Esophagus muscularis mucosa (tissue), 4 donors: ENCODE data around the gene GMDS. TPM values are rescaled to one million over a fixed set of nuclear protein-coding genes. Genes with fewer than 3 reads are reported as not detected.
A peak's percentile ranks its signal among the peaks of the same experiment; 100 is the strongest.

ENCODE experiments used
- DNase-seq: peaks from one replicate; pipeline ENCODE4 v3.0.0-alpha.2; 2017; ENCODE audit errors: extremely low spot score
- H3K27ac ChIP-seq, 4 donors: fragments of 200-600 bp; sonication (generic); replicated peaks in 1 of 4; 1 replicate in 3 of 4; 2 replicates in 1 of 4; pipeline ENCODE4 v1.5.1; 2016 to 2019; ENCODE audit warnings: mild to moderate bottlenecking in 1 of 4
- H3K27me3 ChIP-seq, 4 donors: fragments of 200-600 bp; sonication (generic); one replicate each; pipeline versions ENCODE4 v1.5.1 to v1.6.0; 2016 to 2019
- H3K36me3 ChIP-seq, 4 donors: fragments of 200-600 bp; sonication (generic); one replicate each; pipeline ENCODE4 v1.5.1; 2016 to 2019
- H3K4me1 ChIP-seq, 4 donors: fragments of 200-600 bp; sonication (generic); one replicate each; pipeline ENCODE4 v1.5.1; 2016 to 2019
- H3K4me3 ChIP-seq, 4 donors: fragments of 200-600 bp; sonication (generic); 1 replicate in 2 of 4; 2 replicates in 2 of 4; pipeline ENCODE4 v1.5.1; 2016 to 2019; ENCODE audit warnings: mild to moderate bottlenecking in 4 of 4, moderate library complexity in 1 of 4
- H3K9me3 ChIP-seq, 4 donors: fragments of 200-600 bp; sonication (generic); 1 replicate in 3 of 4; 2 replicates in 1 of 4; pipeline ENCODE4 v1.5.1; 2016 to 2019
- CTCF ChIP-seq, 3 experiments: fragments of 200-600 bp in 2 of 3; fragments of 450-650 bp in 1 of 3; sonication (generic) in 2 of 3; IDR thresholded peaks; one replicate each; pipeline ENCODE4 v1.5.1; 2017 to 2019; ENCODE audit warnings: antibody characterized with exemption in 3 of 3, mild to moderate bottlenecking in 2 of 3, moderate library complexity in 1 of 3
- EP300 ChIP-seq: sonication (generic); formaldehyde crosslinking; IDR thresholded peaks from one replicate; pipeline ENCODE4 v1.6.1; 2017; ENCODE audit warnings: antibody characterized with exemption
- POLR2A ChIP-seq: fragments of 450-650 bp; IDR thresholded peaks from one replicate; pipeline ENCODE4 v1.6.1; 2017; ENCODE audit warnings: antibody characterized with exemption, moderate library complexity, mild to moderate bottlenecking, low read depth
- POLR2AphosphoS5 ChIP-seq, 2 donors: sonication (generic); formaldehyde crosslinking; IDR thresholded peaks; one replicate each; pipeline ENCODE4 v1.6.1; 2017; ENCODE audit warnings: antibody characterized with exemption in 2 of 2
- WGBS: methylation state at CpG from one replicate; pipeline ENCODE4 v1.1.5; 2018; 5-methylcytosine and 5-hydroxymethylcytosine counted together
- intact Hi-C: fragments of 100-400 bp; cut with DNase I; formaldehyde crosslinking; loops from one replicate; pipeline ENCODE4 v1.15.1; 2023
- total RNA-seq, 4 donors: library from RNA; depleted of rRNA; stranded (reverse); fragments of >200 nt; gene quantifications; one replicate each; pipeline versions ENCODE4 v1.1.0 to v1.2.1, GENCODE V29; 2016

GMDS gene
- total RNA-seq, 4 donors from 2014 or later, result 3.6 to 14.1 (median 6.0) TPM

- no peak overlapping the region for H3K4me3 ChIP-seq
- no peaks in the 10 kb centered on the region for H3K36me3 ChIP-seq
- TF ChIP-seq POLR2AphosphoS5 (IDR thresholded peaks at IDR 0.05) (no peak), EP300 (no peak), CTCF (IDR thresholded peaks at IDR 0.05) (no peak), POLR2A (no peak)
- no peak overlapping the region for H3K27ac ChIP-seq
- DNase-seq, result no peak
- 94% methylated on average over 7 of the region's 7 CpGs for WGBS
- no peaks in the 10 kb centered on the region for H3K9me3 ChIP-seq
- peaks cover 0 to 9% (median 7%) of the 10 kb centered on the region in 4 donors for H3K4me1 ChIP-seq
- intact Hi-C loops, result loop anchor here (2.0 to 10.0 kb wide), 2 partner anchors 438 to 592 kb away; no protein-coding TSS in a partner anchor
- no peaks in the 10 kb centered on the region for H3K27me3 ChIP-seq
Measured at GRCh38 chr6:2197177-2197671, 48.2 kb downstream of the GMDS start.

GRCh38 chr6:2196079-2196679 lies 49.2 kb downstream of the GMDS start:
- H3K9me3 ChIP-seq, result no peaks in the 10 kb centered on the region
- no peak for DNase-seq
- H3K27ac ChIP-seq, result no peak overlapping the region
- intact Hi-C loops, result loop anchor here (2.0 to 10.0 kb wide), 2 partner anchors 439 to 591 kb away; no protein-coding TSS in a partner anchor
- H3K4me1 ChIP-seq, result peaks cover 0 to 9% (median 7%) of the 10 kb centered on the region in 4 donors
- 13% methylated on average over 1 of the region's 1 CpG for WGBS
- no peak overlapping the region for H3K4me3 ChIP-seq
- H3K36me3 ChIP-seq, result no peaks in the 10 kb centered on the region
- H3K27me3 ChIP-seq, result no peaks in the 10 kb centered on the region
- peak; percentile 81 to 83 (median 81) for TF ChIP-seq CTCF (IDR thresholded peaks at IDR 0.05)
- TF ChIP-seq POLR2AphosphoS5 (IDR thresholded peaks at IDR 0.05), result no peak

- Histone ChIP-seq H3K27ac (no peak overlapping the region), H3K4me1 (peaks cover 0 to 9% (median 7%) of the 10 kb centered on the region in 4 donors), H3K27me3 (no peaks in the 10 kb centered on the region), H3K9me3 (no peaks in the 10 kb centered on the region), H3K36me3 (no peaks in the 10 kb centered on the region), H3K4me3 (no peak overlapping the region)
- no peak for DNase-seq
- 86% methylated on average over 4 of the region's 4 CpGs for WGBS
- no peak for TF ChIP-seq POLR2A
- no peak for TF ChIP-seq POLR2AphosphoS5 (IDR thresholded peaks at IDR 0.05)
- TF ChIP-seq EP300, result no peak
- intact Hi-C loops, result loop anchor here (10.0 kb wide), 1 partner anchor 440 kb away; no protein-coding TSS in a partner anchor
Measured at GRCh38 chr6:2194643-2195042, 50.8 kb downstream of the GMDS start.

- Histone ChIP-seq H3K27ac (no peak overlapping the region), H3K36me3 (no peaks in the 10 kb centered on the region), H3K4me1 (peaks cover 0 to 9% (median 7%) of the 10 kb centered on the region in 4 donors), H3K4me3 (no peak overlapping the region), H3K27me3 (no peaks in the 10 kb centered on the region), H3K9me3 (no peaks in the 10 kb centered on the region)
- WGBS, result 93% methylated on average over 5 of the region's 5 CpGs
- intact Hi-C loops, result loop anchor here (10.0 kb wide), 1 partner anchor 441 kb away; no protein-coding TSS in a partner anchor
- DNase-seq, result no peak
- TF ChIP-seq CTCF (IDR thresholded peaks at IDR 0.05) (no peak), POLR2A (no peak), EP300 (no peak), POLR2AphosphoS5 (IDR thresholded peaks at IDR 0.05) (no peak)
Measured at GRCh38 chr6:2193931-2194330, 51.5 kb downstream of the GMDS start.

- no peak for DNase-seq
- Histone ChIP-seq H3K9me3 (no peaks in the 10 kb centered on the region), H3K36me3 (no peaks in the 10 kb centered on the region), H3K27me3 (no peaks in the 10 kb centered on the region), H3K4me1 (peaks cover 0 to 9% (median 7%) of the 10 kb centered on the region in 4 donors), H3K4me3 (no peak overlapping the region), H3K27ac (no peak overlapping the region)
- intact Hi-C loops, result loop anchor here (10.0 kb wide), 1 partner anchor 442 kb away; no protein-coding TSS in a partner anchor
- no peak for TF ChIP-seq POLR2A
- TF ChIP-seq EP300, result no peak
- TF ChIP-seq POLR2AphosphoS5 (IDR thresholded peaks at IDR 0.05), result no peak
- TF ChIP-seq CTCF (IDR thresholded peaks at IDR 0.05), result no peak
- 80% methylated on average over 5 of the region's 5 CpGs for WGBS
Measured at GRCh38 chr6:2192976-2193375, 52.4 kb downstream of the GMDS start.
